ENCODE results near the gene TNFSF9.

GRCh38 chr19:6568010-6568526 is 37.2 kb downstream of the TNFSF9 start:
- TF ChIP-seq, protein P1, sequence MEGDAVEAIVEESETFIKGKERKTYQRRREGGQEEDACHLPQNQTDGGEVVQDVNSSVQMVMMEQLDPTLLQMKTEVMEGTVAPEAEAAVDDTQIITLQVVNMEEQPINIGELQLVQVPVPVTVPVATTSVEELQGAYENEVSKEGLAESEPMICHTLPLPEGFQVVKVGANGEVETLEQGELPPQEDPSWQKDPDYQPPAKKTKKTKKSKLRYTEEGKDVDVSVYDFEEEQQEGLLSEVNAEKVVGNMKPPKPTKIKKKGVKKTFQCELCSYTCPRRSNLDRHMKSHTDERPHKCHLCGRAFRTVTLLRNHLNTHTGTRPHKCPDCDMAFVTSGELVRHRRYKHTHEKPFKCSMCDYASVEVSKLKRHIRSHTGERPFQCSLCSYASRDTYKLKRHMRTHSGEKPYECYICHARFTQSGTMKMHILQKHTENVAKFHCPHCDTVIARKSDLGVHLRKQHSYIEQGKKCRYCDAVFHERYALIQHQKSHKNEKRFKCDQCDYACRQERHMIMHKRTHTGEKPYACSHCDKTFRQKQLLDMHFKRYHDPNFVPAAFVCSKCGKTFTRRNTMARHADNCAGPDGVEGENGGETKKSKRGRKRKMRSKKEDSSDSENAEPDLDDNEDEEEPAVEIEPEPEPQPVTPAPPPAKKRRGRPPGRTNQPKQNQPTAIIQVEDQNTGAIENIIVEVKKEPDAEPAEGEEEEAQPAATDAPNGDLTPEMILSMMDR (IDR thresholded peaks at IDR 0.05), result no peak
- no peak for TF ChIP-seq POLR2A (IDR thresholded peaks at IDR 0.05)
